H1 (cell line): ENCODE measurements around the gene DHRS7B. TPM values are rescaled to one million over a fixed set of nuclear protein-coding genes. Genes with fewer than 3 reads are reported as not detected.

Experiments used
- CTCF ChIA-PET: fragments of 300-600 bp; sonication (Branson Sonifier 250); formaldehyde crosslinking; loops from one replicate; lab custom pipeline; 2021; ENCODE audit not compliant: partially characterized antibody; lab: Charles Lee
- POLR2A ChIA-PET: fragments of 300-600 bp; sonication (Branson Sonifier 250); formaldehyde crosslinking; loops from one replicate; lab custom pipeline; 2021; ENCODE audit warnings: inconsistent platforms; ENCODE audit not compliant: partially characterized antibody; lab: Charles Lee
- DNase-seq, 2 experiments: peaks; one replicate each; pipeline versions ENCODE4 v3.0.0 to v3.0.0-alpha.2; 2010 to 2022; ENCODE audit warnings: low spot score in 2 of 2, low read depth in 1 of 2, mixed read lengths in 1 of 2
- FAIRE-seq: peaks from 2 replicates; lab custom pipeline; 2011; peaks lifted over from hg19 to GRCh38; lab: Jason Lieb, UNC
- H2AFZ ChIP-seq: 2 replicates; pipeline ENCODE4 v1.8.1; 2012; ENCODE audit warnings: low read length, inconsistent platforms
- H2AK5ac ChIP-seq: 2 replicates; pipeline ENCODE4 v1.6.1; 2013; ENCODE audit warnings: low read depth, low read length
- H2BK120ac ChIP-seq: replicated peaks from 2 replicates; pipeline ENCODE3; 2013; ENCODE audit warnings: low read depth, low read length, inconsistent platforms
- H2BK12ac ChIP-seq: 2 replicates; pipeline ENCODE4 v1.6.1; 2013; ENCODE audit warnings: low read depth, low read length
- H2BK15ac ChIP-seq: 2 replicates; pipeline ENCODE4 v1.6.1; 2013; ENCODE audit warnings: low read length
- H2BK20ac ChIP-seq: 2 replicates; pipeline ENCODE4 v1.6.1; 2013; ENCODE audit warnings: low read length
- H2BK5ac ChIP-seq: 2 replicates; pipeline ENCODE4 v1.6.1; 2013; ENCODE audit warnings: low read depth, low read length
- H3K14ac ChIP-seq: 2 replicates; pipeline ENCODE4 v1.6.1; 2013; ENCODE audit warnings: inconsistent platforms; ENCODE audit not compliant: insufficient read length
- H3K18ac ChIP-seq: 2 replicates; pipeline ENCODE4 v1.6.1; 2013; ENCODE audit warnings: low read length; ENCODE audit errors: extremely low read depth
- H3K23ac ChIP-seq: 2 replicates; pipeline ENCODE4 v1.6.1; 2013; ENCODE audit warnings: inconsistent platforms; ENCODE audit not compliant: insufficient read length
- H3K23me2 ChIP-seq: 2 replicates; pipeline ENCODE4 v1.6.1; 2013; ENCODE audit warnings: low read depth, low read length
- H3K27ac ChIP-seq: 2 replicates; pipeline ENCODE4 v1.6.1; 2011; ENCODE audit warnings: low read depth, low read length, inconsistent platforms
- H3K27me3 ChIP-seq, 4 experiments: replicated peaks in 1 of 4; 1 replicate in 1 of 4; 2 replicates in 3 of 4; pipeline versions ENCODE4 v1.6.1 to v1.8.1; 2011 to 2013; ENCODE audit warnings: low read length in 3 of 4, mild to moderate bottlenecking in 3 of 4, inconsistent platforms in 2 of 4, mixed read lengths in 2 of 4, moderate library complexity in 1 of 4; ENCODE audit not compliant: control insufficient read depth in 3 of 4, insufficient read depth in 3 of 4; ENCODE audit errors: extremely low read depth in 1 of 4
- H3K36me3 ChIP-seq, 4 experiments: 2 replicates each; pipeline versions ENCODE4 v1.6.1 to v1.8.1; 2011 to 2013; ENCODE audit warnings: mild to moderate bottlenecking in 4 of 4, low read length in 3 of 4, moderate library complexity in 2 of 4, control low read depth in 1 of 4, inconsistent platforms in 1 of 4; ENCODE audit not compliant: insufficient read depth in 4 of 4, control insufficient read depth in 2 of 4
- H3K4ac ChIP-seq: replicated peaks from 2 replicates; pipeline ENCODE3; 2013; ENCODE audit warnings: low read length, low read depth, mixed read lengths, inconsistent platforms; ENCODE audit not compliant: insufficient read length
- H3K4me1 ChIP-seq, 4 experiments: replicated peaks in 1 of 4; 1 replicate in 1 of 4; 2 replicates in 3 of 4; pipeline versions ENCODE4 v1.6.1 to v1.8.1; 2011 to 2013; ENCODE audit warnings: low read length in 3 of 4, inconsistent platforms in 2 of 4, mixed read lengths in 1 of 4; ENCODE audit not compliant: insufficient read depth in 4 of 4, control insufficient read depth in 3 of 4
- H3K4me2 ChIP-seq, 2 experiments: 2 replicates each; pipeline versions ENCODE4 v1.6.1 to v1.8.1; 2011 to 2013; ENCODE audit warnings: low read depth in 2 of 2, low read length in 2 of 2, control low read depth in 1 of 2, inconsistent platforms in 1 of 2, mild to moderate bottlenecking in 1 of 2; ENCODE audit not compliant: insufficient read depth in 1 of 2
- H3K4me3 ChIP-seq, 4 experiments: fragments of 200-600, 300-600 bp in 1 of 4; sonication (generic), shearing (Covaris generic), sonication (Bioruptor Twin) in 1 of 4; 2 replicates each; pipeline versions ENCODE4 v1.5.1 to v1.8.1; 2011 to 2016; ENCODE audit warnings: low read length in 4 of 4, low read depth in 3 of 4, control low read depth in 2 of 4, inconsistent platforms in 2 of 4, mild to moderate bottlenecking in 2 of 4, mixed read lengths in 1 of 4, moderate library complexity in 1 of 4; ENCODE audit not compliant: insufficient read depth in 2 of 4; ENCODE audit errors: extremely low read depth in 1 of 4
- H3K56ac ChIP-seq: replicated peaks from 2 replicates; pipeline ENCODE3; 2013; ENCODE audit warnings: low read depth, mild to moderate bottlenecking, mixed read lengths, low read length, inconsistent platforms; ENCODE audit not compliant: insufficient read length
- H3K79me1 ChIP-seq: 2 replicates; pipeline ENCODE4 v1.6.1; 2013; ENCODE audit warnings: low read depth, low read length, control low read depth
- H3K79me2 ChIP-seq, 2 experiments: 2 replicates each; pipeline versions ENCODE4 v1.6.1 to v1.8.1; 2012 to 2013; ENCODE audit warnings: low read length in 2 of 2, mild to moderate bottlenecking in 2 of 2, inconsistent platforms in 1 of 2; ENCODE audit not compliant: insufficient read depth in 2 of 2, control insufficient read depth in 1 of 2
- H3K9ac ChIP-seq, 4 experiments: replicated peaks in 1 of 4; 1 replicate in 1 of 4; 2 replicates in 3 of 4; pipeline versions ENCODE4 v1.6.1 to v1.8.1; 2011 to 2013; ENCODE audit warnings: low read depth in 3 of 4, low read length in 3 of 4, control low read depth in 2 of 4, mild to moderate bottlenecking in 2 of 4, moderate library complexity in 2 of 4, inconsistent platforms in 1 of 4; ENCODE audit errors: extremely low read depth in 1 of 4
- H3K9me3 ChIP-seq, 2 experiments: 2 replicates each; pipeline versions ENCODE4 v1.6.1 to v1.8.1; 2012 to 2013; ENCODE audit warnings: mild to moderate bottlenecking in 2 of 2, moderate library complexity in 2 of 2, control low read depth in 1 of 2, inconsistent platforms in 1 of 2, low read depth in 1 of 2, low read length in 1 of 2, mixed read lengths in 1 of 2; ENCODE audit not compliant: insufficient read depth in 2 of 2
- H4K20me1 ChIP-seq, 2 experiments: replicated peaks in 1 of 2; 2 replicates each; pipeline versions ENCODE3 to v1.8.1; 2011 to 2013; ENCODE audit warnings: inconsistent platforms in 2 of 2, low read length in 2 of 2, mild to moderate bottlenecking in 1 of 2; ENCODE audit not compliant: insufficient read depth in 2 of 2, control insufficient read depth in 1 of 2
- H4K5ac ChIP-seq: 2 replicates; pipeline ENCODE4 v1.6.1; 2013; ENCODE audit warnings: low read length, low read depth, mixed read lengths, inconsistent platforms; ENCODE audit not compliant: insufficient read length
- H4K8ac ChIP-seq: 2 replicates; pipeline ENCODE4 v1.8.0; 2013; ENCODE audit warnings: mild to moderate bottlenecking, moderate library complexity, low read length, inconsistent platforms; ENCODE audit not compliant: insufficient read depth; ENCODE audit errors: extremely low read depth
- H4K91ac ChIP-seq: replicated peaks from 2 replicates; pipeline ENCODE3; 2013; ENCODE audit warnings: low read length, mixed read lengths, inconsistent platforms; ENCODE audit not compliant: insufficient read length
- TAF7 ChIP-seq: optimal IDR thresholded peaks from 2 replicates; pipeline ENCODE3; 2011; ENCODE audit warnings: low read depth, mild to moderate bottlenecking, inconsistent platforms, low read length, moderate library complexity, borderline replicate concordance
- WGBS, 2 experiments: shearing (Covaris generic) in 1 of 2; methylation state at CpG; one replicate each; pipeline versions ENCODE4 v1.1.6 to v1.1.7; 2013 to 2015; ENCODE audit warnings: low lambda C conversion rate in 2 of 2, mixed read lengths in 2 of 2, inconsistent platforms in 1 of 2, low coverage in 1 of 2, missing lambda C conversion rate in 1 of 2; ENCODE audit not compliant: insufficient replicate concordance in 2 of 2, insufficient coverage in 1 of 2, insufficient read length in 1 of 2; ENCODE audit errors: extremely low coverage in 1 of 2, missing lambda C conversion rate in 1 of 2; 5-methylcytosine and 5-hydroxymethylcytosine counted together
- polyA plus RNA-seq, 7 experiments: library from polyadenylated mRNA; depleted of rRNA in 3 of 7; stranded (reverse) in 5 of 7; unstranded in 2 of 7; fragments of >200 nt in 5 of 7; fragments of 200-250 nt in 2 of 7; gene quantifications; 1 replicate in 5 of 7; 2 replicates in 1 of 7; 4 replicates in 1 of 7; pipeline versions ENCODE4 v1.2.1 to v1.2.3, GENCODE V29; 2011 to 2013; ENCODE audit warnings: missing spikeins in 2 of 7, mixed read lengths in 2 of 7
- total RNA-seq: library from RNA; stranded (reverse); fragmentation: NEBNext Ultra II Directional; extraction: Animal tissue kit (Norgen Biotek cat#: 25700); gene quantifications from 2 replicates; pipeline ENCODE4 v1.2.1, GENCODE V29; 2021

DHRS7B gene
- total and polyA plus RNA-seq, 2 of the 8 experiments (the other 6 are each of a cell fraction or from before 2014, with no cell fraction given): 11.0 to 27.9 TPM

DNA sequence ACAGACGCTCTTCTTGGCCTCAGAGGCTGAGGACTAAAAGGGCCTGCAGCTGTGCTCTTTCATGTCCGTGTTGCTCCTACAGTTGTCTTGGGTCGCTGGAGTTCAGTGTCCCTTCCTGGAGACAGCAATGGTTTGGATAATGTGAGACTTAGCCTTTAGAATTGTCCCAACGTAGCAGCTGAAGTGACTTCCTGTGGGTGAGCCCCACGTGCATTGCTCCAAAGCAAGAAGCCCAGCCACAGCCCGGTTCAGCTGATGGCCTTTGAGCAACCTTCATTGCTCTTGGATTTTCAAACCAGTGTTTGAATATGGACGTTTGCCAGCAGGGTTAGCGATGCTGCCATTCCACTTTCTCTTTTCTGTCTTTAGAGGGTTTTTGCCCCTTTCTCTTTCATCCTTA, 67.5 kb downstream of the DHRS7B start:
- no peaks in the 10 kb centered on the region for H3K23me2 ChIP-seq
- FAIRE-seq (no peak), DNase-seq (no peak)
- ChIA-PET POLR2A (interaction anchor here (0.9 to 3.2 kb wide), 2 partner anchors 8 to 19 kb away, joined by 5 to 9 read pairs; no protein-coding TSS in a partner anchor), CTCF (interaction anchor here (1.1 to 2.0 kb wide), 5 partner anchors 17 to 143 kb away, joined by 3 to 5 read pairs (median 4); no protein-coding TSS in a partner anchor)
- no peak overlapping the region for H3K56ac ChIP-seq
- no peak overlapping the region for H3K23ac ChIP-seq
- H3K27ac ChIP-seq: no peak overlapping the region
- H4K91ac ChIP-seq: no peak overlapping the region
- H2BK5ac ChIP-seq: no peak overlapping the region
- no peak overlapping the region for H2BK15ac ChIP-seq
- H3K14ac ChIP-seq: no peak overlapping the region
- no peak overlapping the region for H2BK12ac ChIP-seq
- H3K79me1 ChIP-seq: peaks cover 14% of the 10 kb centered on the region; the same call in 1 of the 2 replicates
- H4K8ac ChIP-seq: no peak overlapping the region
- peaks cover 9 to 16% of the 10 kb centered on the region in 2 experiments for H4K20me1 ChIP-seq
- H3K4me1 ChIP-seq: peaks cover under 1 to 9% (median 2%) of the 10 kb centered on the region in 4 experiments; a peak in 6 of 7 replicates
- peaks cover 9 to 23% (median 11%) of the 10 kb centered on the region in 4 experiments; a peak in 7 of 8 replicates for H3K36me3 ChIP-seq
- no peak overlapping the region for H2AFZ ChIP-seq
- no peak overlapping the region for H3K4ac ChIP-seq
- H2BK20ac ChIP-seq: no peak overlapping the region
- no peak overlapping the region for H3K9ac ChIP-seq
- H3K4me3 ChIP-seq: no peak overlapping the region
- H2BK120ac ChIP-seq: no peak overlapping the region
- H3K27me3 ChIP-seq: no peaks in the 10 kb centered on the region
- peaks cover 3 to 15% of the 10 kb centered on the region in 2 experiments; a peak in 3 of 4 replicates for H3K79me2 ChIP-seq
- no peak for TF ChIP-seq TAF7
- no peak overlapping the region for H3K18ac ChIP-seq
- WGBS, 2 experiments: 83% methylated on average over 8 of the region's 8 CpGs; no CpG with 5 or more reads in 1 of the 2 experiments
- H2AK5ac ChIP-seq: no peak overlapping the region
- no peak overlapping the region for H4K5ac ChIP-seq
- H3K4me2 ChIP-seq: no peak overlapping the region
- H3K9me3 ChIP-seq: no peaks in the 10 kb centered on the region
